Spinal cord (tissue), 10 donors: Measurements from ENCODE around the gene KRTAP23-1. TPM values are rescaled to one million over a fixed set of nuclear protein-coding genes. Genes with fewer than 3 reads are reported as not detected.

Experiments
- DNase-seq, 6 donors: peaks; one replicate each; pipeline versions ENCODE4 v3.0.0 to v3.0.0-alpha.2; 2013 to 2015; ENCODE audit warnings: low spot score in 6 of 6, low read depth in 4 of 6
- H3K27ac ChIP-seq: one replicate; pipeline ENCODE4 v1.5.1; 2013; ENCODE audit warnings: low read depth, low read length, control low read depth
- H3K27me3 ChIP-seq: one replicate; pipeline ENCODE4 v1.6.1; 2013; ENCODE audit warnings: low read length; ENCODE audit not compliant: control insufficient read depth, insufficient read depth
- H3K36me3 ChIP-seq: one replicate; pipeline ENCODE4 v1.6.1; 2013; ENCODE audit warnings: low read length; ENCODE audit not compliant: control insufficient read depth, insufficient read depth
- H3K4me1 ChIP-seq: one replicate; pipeline ENCODE4 v1.6.1; 2013; ENCODE audit warnings: low read length; ENCODE audit not compliant: control insufficient read depth, insufficient read depth
- H3K4me3 ChIP-seq: one replicate; pipeline ENCODE4 v1.5.1; 2013; ENCODE audit warnings: low read depth, low read length, control low read depth
- H3K9me3 ChIP-seq: one replicate; pipeline ENCODE4 v1.6.1; 2013; ENCODE audit warnings: low read length; ENCODE audit not compliant: control insufficient read depth, insufficient read depth
- WGBS: methylation state at CpG from one replicate; pipeline ENCODE4 v1.1.5; 2013; ENCODE audit warnings: missing lambda C conversion rate; ENCODE audit not compliant: insufficient coverage; 5-methylcytosine and 5-hydroxymethylcytosine counted together
- polyA plus RNA-seq, 2 donors: library from polyadenylated mRNA; unstranded; fragments of 120-200 nt; gene quantifications; one replicate each; pipeline ENCODE4 v1.2.1, GENCODE V29; 2013; ENCODE audit not compliant: insufficient read length in 2 of 2
- small RNA-seq: library from RNA; depleted of rRNA; stranded (forward); fragments of <200 nt; gene quantifications from one replicate; pipeline ENCODE3, GENCODE V24; 2014; ENCODE audit warnings: low replicate concordance
- total RNA-seq, 2 donors: library from RNA; depleted of rRNA in 1 of 2; stranded (reverse); fragments of 120-200 nt in 1 of 2; fragments of >200 nt in 1 of 2; gene quantifications; one replicate each; pipeline versions ENCODE4 v1.2.3 to v1.2.4, GENCODE V29; 2013 to 2014
- donor health status: healthy.

Gene KRTAP23-1
- total and polyA plus RNA-seq, 4 donors = not detected

DNA sequence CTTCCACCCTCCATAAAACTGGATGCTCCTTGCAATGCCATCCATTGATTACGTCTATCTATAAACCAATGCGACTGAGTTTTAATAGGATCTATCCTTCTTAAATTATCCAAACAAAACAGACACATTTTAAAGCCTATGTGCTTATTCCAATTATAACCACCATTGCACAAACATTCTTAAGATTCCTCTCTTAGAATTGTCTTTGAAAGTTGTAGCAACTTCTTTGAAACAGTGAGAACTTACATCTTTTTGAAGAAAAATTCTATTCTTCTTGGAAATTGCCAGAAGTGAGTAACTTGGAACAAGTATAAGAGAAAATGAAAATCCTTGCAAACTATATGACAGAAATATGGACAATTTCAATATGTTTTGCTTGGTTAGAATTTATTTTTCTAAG, 28.2 kb downstream of the KRTAP23-1 start, which contains the start of gene KRTAP26-1:
KRTAP26-1 (minus strand) TSS at position 101 of the 400 bp plus-strand sequence. CDS start 280 bp downstream, outside the sequence.
- Histone ChIP-seq H3K27me3 (no peaks in the 10 kb centered on the region), H3K36me3 (no peaks in the 10 kb centered on the region), H3K27ac (no peak within 1 kb of the TSS), H3K4me1 (no peaks in the 10 kb centered on the region), H3K4me3 (no peak within 1 kb of the TSS), H3K9me3 (no peaks in the 10 kb centered on the region)
- WGBS = no CpG with 5 or more reads among the region's 2 CpGs
- no peak for DNase-seq

DNA sequence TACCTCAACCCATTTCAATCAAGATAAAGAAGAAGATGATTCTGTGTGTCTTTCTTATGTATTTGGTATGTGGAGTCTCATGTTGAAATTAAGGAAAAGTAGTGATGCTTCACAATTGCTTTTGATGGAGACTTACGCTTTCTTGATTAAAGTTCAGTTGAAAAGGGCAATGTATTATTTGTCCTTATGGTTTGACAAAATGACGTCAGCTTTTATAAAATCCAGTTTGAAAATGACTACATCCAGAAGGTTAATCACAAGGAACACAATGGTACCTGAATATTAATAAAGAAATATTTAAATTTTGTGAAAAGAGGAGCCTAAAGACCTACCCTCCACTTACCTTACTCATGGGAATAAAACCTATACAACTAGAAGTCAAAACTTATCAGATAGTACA, 32.7 kb downstream of the KRTAP23-1 start:
- Histone ChIP-seq H3K27me3 (no peaks in the 10 kb centered on the region), H3K9me3 (no peaks in the 10 kb centered on the region), H3K4me3 (no peak overlapping the region), H3K4me1 (no peaks in the 10 kb centered on the region), H3K36me3 (no peaks in the 10 kb centered on the region), H3K27ac (no peak overlapping the region)
- WGBS = 100% methylated on average over 1 of the region's 2 CpGs
- DNase-seq = no peak

GRCh38 chr21:30306884-30307283, 41.5 kb downstream of the KRTAP23-1 start:
- H3K36me3 ChIP-seq = no peaks in the 10 kb centered on the region
- H3K27me3 ChIP-seq = no peaks in the 10 kb centered on the region
- H3K9me3 ChIP-seq = no peaks in the 10 kb centered on the region
- H3K4me1 ChIP-seq = no peaks in the 10 kb centered on the region
- 47% methylated on average over 2 of the region's 2 CpGs for WGBS
- H3K4me3 ChIP-seq = no peak overlapping the region
- DNase-seq = peak in 2 of 6 donors; percentile 27 to 51
- H3K27ac ChIP-seq = no peak overlapping the region

GRCh38 chr21:30305136-30305535, 43.3 kb downstream of the KRTAP23-1 start:
- Histone ChIP-seq H3K27me3 (no peaks in the 10 kb centered on the region), H3K4me3 (no peak overlapping the region), H3K36me3 (no peaks in the 10 kb centered on the region), H3K4me1 (no peaks in the 10 kb centered on the region), H3K9me3 (peaks cover 3% of the 10 kb centered on the region), H3K27ac (no peak overlapping the region)
- DNase-seq = no peak
- no CpG with 5 or more reads among the region's 1 CpG for whole genome bisulfite sequencing

Small RNA genes within 50 kb of the gene (small RNA-seq; reads per million reads assigned to genes)
- gene KRTAP23-1 = not detected
- not detected for gene MIR4327

Other genes with a start within 250 kb of the KRTAP23-1 start
- gene CLDN17, start 181.8 kb downstream of the KRTAP23-1 start, total RNA-seq = not detected
- not detected for gene CLDN17, start 181.8 kb downstream of the KRTAP23-1 start, polyA plus RNA-seq
- under 1 TPM in 1 of 2 donors, not detected in 1; 0.11 TPM for gene CLDN8, start 132.5 kb downstream of the KRTAP23-1 start, total RNA-seq
- gene CLDN8, start 132.5 kb downstream of the KRTAP23-1 start, polyA plus RNA-seq = under 1 TPM in 1 of 2 donors, not detected in 1; 0.20 TPM
- not detected for gene KRTAP24-1, start 65.7 kb downstream of the KRTAP23-1 start, total RNA-seq
- not detected for gene KRTAP24-1, start 65.7 kb downstream of the KRTAP23-1 start, polyA plus RNA-seq
- not detected for gene KRTAP25-1, start 59.1 kb downstream of the KRTAP23-1 start, total RNA-seq
- not detected for gene KRTAP25-1, start 59.1 kb downstream of the KRTAP23-1 start, polyA plus RNA-seq
- gene KRTAP26-1, start 28.3 kb downstream of the KRTAP23-1 start, total RNA-seq = not detected
- gene KRTAP26-1, start 28.3 kb downstream of the KRTAP23-1 start, polyA plus RNA-seq = not detected
- gene KRTAP27-1, start 10.9 kb downstream of the KRTAP23-1 start, total RNA-seq = not detected
- gene KRTAP27-1, start 10.9 kb downstream of the KRTAP23-1 start, polyA plus RNA-seq = not detected
- not detected for gene KRTAP13-2, start 23.7 kb upstream of the KRTAP23-1 start, total RNA-seq
- not detected for gene KRTAP13-2, start 23.7 kb upstream of the KRTAP23-1 start, polyA plus RNA-seq
- gene KRTAP13-1, start 47.4 kb upstream of the KRTAP23-1 start, total RNA-seq = not detected
- not detected for gene KRTAP13-1, start 47.4 kb upstream of the KRTAP23-1 start, polyA plus RNA-seq
- not detected for gene KRTAP13-3, start 77.3 kb upstream of the KRTAP23-1 start, total RNA-seq
- gene KRTAP13-3, start 77.3 kb upstream of the KRTAP23-1 start, polyA plus RNA-seq = not detected
- gene KRTAP13-4, start 81.6 kb upstream of the KRTAP23-1 start, total RNA-seq = not detected
- gene KRTAP13-4, start 81.6 kb upstream of the KRTAP23-1 start, polyA plus RNA-seq = not detected
- gene KRTAP15-1, start 91.7 kb upstream of the KRTAP23-1 start, total RNA-seq = not detected
- gene KRTAP15-1, start 91.7 kb upstream of the KRTAP23-1 start, polyA plus RNA-seq = not detected
- not detected for gene KRTAP19-1, start 131.8 kb upstream of the KRTAP23-1 start, total RNA-seq
- gene KRTAP19-1, start 131.8 kb upstream of the KRTAP23-1 start, polyA plus RNA-seq = not detected
- not detected for gene KRTAP19-2, start 138.8 kb upstream of the KRTAP23-1 start, total RNA-seq
- not detected for gene KRTAP19-2, start 138.8 kb upstream of the KRTAP23-1 start, polyA plus RNA-seq
- not detected for gene KRTAP19-3, start 143.4 kb upstream of the KRTAP23-1 start, total RNA-seq
- gene KRTAP19-3, start 143.4 kb upstream of the KRTAP23-1 start, polyA plus RNA-seq = not detected
- not detected for gene KRTAP19-4, start 148.6 kb upstream of the KRTAP23-1 start, total RNA-seq
- not detected for gene KRTAP19-4, start 148.6 kb upstream of the KRTAP23-1 start, polyA plus RNA-seq
- not detected for gene KRTAP19-5, start 153.5 kb upstream of the KRTAP23-1 start, total RNA-seq
- gene KRTAP19-5, start 153.5 kb upstream of the KRTAP23-1 start, polyA plus RNA-seq = not detected
- not detected for gene KRTAP19-6, start 193.3 kb upstream of the KRTAP23-1 start, total RNA-seq
- not detected for gene KRTAP19-6, start 193.3 kb upstream of the KRTAP23-1 start, polyA plus RNA-seq
- not detected for gene KRTAP19-7, start 212.7 kb upstream of the KRTAP23-1 start, total RNA-seq
- not detected for gene KRTAP19-7, start 212.7 kb upstream of the KRTAP23-1 start, polyA plus RNA-seq
- not detected for gene KRTAP22-2, start 241.8 kb upstream of the KRTAP23-1 start, total RNA-seq
- gene KRTAP22-2, start 241.8 kb upstream of the KRTAP23-1 start, polyA plus RNA-seq = not detected
- gene KRTAP6-3, start 243.8 kb upstream of the KRTAP23-1 start, total RNA-seq = not detected
- not detected for gene KRTAP6-3, start 243.8 kb upstream of the KRTAP23-1 start, polyA plus RNA-seq